Measurements from ENCODE around the gene PIEZO2.
"Not testable (repeated sequence)": the region's sequence is repeated elsewhere in the genome, so short reads cannot be mapped to it uniquely, and the experiment has no call there.

PIEZO2 gene

GRCh38 chr18:10953672-10954071 lies 195.7 kb downstream of the PIEZO2 start:
- DNase-seq = peak; percentile 41

- no peak for DNase-seq
Observed at GRCh38 chr18:10951631-10952544, 197.5 kb downstream of the PIEZO2 start.

GRCh38 chr18:10950876-10951630 lies 198.3 kb downstream of the PIEZO2 start:
- no peak for DNase-seq

- DNase-seq = no peak
Observed at GRCh38 chr18:10950080-10950875, 199.1 kb downstream of the PIEZO2 start.

DNA sequence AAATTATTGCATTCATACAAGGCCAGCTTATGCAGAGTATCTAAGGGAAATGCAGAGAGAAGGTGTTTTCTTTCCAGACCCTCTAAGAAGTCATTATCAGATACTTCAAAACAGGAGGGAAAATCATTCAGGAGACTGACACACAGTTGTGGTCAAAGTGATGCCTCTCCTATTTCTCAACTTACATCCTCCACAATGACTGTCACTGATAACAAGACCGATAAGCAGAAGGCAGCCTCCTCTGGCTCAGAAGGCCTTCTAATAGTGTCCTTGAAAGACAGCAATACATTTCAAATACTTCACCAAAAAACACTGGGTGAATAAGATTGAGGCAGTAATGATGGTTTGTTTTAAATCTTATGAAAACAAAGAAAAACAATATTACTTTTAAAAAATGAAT lies 199.7 kb downstream of the PIEZO2 start:
- no peak for DNase-seq

DNA sequence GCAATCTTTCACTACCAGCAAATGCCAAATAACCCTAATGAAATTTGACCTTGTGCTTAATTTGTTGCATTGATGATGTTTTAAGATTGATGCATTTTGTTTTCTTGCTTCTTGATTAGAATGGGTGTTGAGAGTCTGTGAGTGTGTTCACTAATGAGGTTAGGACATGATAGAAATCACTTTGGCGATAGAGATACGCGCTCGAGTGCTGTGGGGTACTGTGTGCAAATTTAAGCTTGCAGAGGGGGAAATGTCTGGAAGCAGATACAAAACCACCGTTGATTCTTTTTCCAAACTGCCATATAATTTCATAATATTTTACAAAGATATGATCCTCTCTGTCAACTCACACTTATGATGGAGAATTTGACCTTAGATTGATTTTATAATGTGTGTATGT lies 200.9 kb downstream of the PIEZO2 start:
- DNase-seq = no peak

DNA sequence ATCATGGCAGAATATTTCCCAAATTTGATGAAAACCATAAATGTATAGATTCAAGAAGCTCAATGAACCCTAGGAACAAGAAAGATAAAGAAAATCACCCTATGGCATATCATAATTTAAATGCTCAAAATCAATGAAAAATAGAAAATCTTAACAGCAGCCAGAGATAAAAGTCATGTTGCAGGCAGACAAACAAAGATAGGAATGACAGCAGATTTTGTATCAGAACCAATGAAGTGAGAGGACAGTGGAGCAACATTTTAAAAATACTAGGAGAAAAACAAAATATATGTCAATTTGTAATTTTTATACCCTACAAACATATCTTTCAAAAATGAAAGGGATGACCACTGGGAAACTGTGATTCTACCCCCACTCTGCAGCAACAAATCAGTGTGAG lies 203.3 kb downstream of the PIEZO2 start:
- no peak for DNase-seq

DNA sequence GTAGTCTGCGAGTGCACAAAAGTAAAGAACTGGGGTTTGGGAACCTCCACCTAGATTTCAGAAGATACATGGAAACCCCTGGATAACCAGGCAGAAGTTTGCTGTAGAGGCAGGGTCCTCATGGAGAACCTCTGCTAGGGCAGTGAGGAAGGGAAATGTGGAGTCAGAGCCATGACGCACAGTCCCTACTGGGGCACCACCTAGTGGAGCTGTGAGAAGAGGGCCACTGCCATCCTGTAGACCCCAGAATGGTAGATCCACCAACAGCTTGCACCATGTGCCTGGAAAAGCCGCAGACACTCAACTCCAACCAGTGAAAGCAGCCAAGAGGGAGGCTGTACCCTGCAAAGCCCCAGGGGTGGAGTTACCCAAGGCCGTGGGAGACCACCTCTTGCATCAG lies 206.4 kb downstream of the PIEZO2 start:
- DNase-seq = no peak

DNA sequence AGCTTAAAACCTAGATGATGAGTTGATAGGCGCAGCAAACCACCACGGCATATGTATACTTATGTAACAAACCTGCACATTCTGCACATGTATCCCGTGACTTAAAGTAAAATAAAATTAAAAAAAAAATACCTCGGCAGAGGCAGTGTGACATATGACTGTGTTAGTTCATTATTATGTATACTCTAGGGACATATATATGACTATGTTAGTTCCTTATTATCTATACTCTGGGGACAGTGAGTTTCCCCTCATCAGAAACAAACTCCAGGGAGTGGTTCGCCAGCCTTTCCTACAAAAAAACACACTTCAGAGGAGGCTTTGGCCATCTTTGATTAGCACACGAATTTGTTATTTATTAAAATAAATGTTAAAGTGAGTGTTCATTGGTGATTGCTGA lies 209.5 kb downstream of the PIEZO2 start:
- no peak for DNase-seq

DNA sequence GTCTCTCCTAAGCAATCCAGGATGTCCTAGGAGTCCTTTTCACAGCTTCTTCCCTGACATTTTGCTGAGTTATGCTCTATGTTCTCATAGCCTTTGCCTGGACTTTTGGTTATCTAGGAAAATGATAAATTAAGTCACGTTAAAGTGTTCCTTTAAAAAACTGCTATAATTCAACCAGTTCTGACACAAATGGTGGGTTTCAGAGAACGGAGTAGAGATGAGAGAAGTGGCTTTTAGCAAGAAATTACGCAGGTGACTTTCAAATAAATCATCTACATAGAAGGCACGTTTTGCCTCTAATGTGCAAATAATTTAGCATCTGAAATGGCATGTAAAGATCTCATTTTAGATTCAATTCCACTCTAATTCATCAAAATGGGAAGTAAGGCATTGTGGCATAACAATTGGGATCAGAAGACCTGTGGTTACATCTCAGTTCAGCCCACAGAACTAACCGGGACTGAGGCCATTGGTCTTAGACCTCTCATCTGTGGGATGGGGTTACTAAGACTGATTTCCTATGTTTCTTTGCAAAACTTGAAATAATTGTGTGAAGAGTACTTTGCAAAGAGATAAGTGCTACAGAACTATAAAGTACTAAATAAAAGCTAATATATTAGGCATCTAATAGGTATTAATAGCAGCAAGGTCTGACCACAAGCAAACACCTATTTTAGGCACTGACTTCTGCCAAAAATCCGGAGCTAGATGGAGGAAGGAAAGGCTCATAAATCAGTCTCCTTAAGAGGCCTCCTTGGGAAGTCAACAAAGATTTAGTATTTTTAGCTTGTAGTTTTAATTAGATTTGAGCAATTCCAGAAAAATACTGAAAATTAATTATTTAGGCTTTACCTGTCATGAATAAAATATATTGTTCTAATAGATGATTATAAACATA lies 211.4 kb downstream of the PIEZO2 start:
- no peak for DNase-seq

GRCh38 chr18:10936176-10937053 lies 213.0 kb downstream of the PIEZO2 start:
- peak; percentile 41 for DNase-seq

GRCh38 chr18:10935588-10935987 lies 213.8 kb downstream of the PIEZO2 start:
- no peak for DNase-seq

- DNase-seq = not testable (repeated sequence)
Observed at GRCh38 chr18:10933648-10934047, 215.7 kb downstream of the PIEZO2 start.

GRCh38 chr18:10930076-10930475 lies 219.3 kb downstream of the PIEZO2 start:
- DNase-seq = no peak

DNA sequence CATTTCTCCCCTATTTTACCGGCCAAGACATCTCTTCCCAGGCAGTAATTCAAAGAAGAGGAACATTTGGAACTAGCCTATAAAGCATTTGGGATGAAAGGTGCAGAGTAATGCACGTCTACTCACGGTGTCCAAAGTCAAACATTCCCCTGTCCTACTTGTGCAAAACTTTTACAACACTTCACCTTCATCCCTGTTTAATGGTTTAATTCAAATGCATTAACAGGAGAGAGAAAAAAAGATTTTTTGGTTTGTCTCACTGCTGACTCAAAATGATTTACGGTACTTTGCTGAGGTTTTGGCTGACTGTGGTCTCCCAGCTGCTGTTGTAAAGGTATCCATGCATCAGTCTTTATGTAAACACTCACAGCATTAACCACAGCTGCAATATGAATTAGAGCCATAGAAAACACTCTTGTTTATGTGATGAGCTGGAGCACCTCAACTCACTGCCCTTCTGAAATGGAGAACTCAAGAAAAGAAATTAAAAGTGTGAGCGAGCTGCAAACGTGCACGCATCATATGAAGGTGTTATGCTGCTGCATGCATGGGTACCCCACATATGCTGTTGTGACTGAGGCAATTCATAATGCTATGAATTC lies 220.5 kb downstream of the PIEZO2 start:
- DNase-seq = peak; percentile 74

DNA sequence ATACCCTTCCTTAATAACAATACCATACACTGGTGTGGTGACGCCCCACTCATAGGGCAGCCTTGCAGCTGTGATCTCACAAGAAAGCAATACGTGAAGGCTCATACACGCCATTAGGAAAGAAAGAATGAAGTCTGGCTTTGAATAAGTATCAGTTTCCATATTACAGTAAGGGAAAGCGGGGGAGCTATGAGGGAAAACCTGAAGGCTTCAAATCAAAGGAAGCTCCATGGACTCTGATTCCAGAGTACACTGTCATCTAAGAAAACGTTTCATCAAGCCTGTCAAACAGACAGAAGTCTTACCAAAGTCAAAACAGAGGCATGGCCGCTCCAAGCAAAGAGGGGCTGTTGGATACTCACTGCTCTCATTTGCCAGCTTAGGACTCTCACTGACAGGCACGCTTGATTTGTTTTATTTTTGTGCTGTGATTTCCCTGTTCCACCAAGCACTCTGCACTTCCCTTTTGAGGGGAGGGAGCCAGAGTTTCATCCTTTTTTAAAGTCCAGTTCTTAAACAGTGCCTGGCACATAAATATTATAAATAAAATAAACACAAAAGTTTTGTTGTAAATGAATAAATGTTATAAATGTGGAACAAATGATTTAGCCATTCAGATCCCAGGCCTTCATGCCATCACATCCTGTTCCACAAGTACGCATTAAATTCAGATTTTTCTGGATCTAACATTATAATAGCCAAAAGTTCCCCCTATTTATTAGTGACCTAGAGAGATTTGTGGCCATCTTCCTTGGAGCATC lies 221.2 kb downstream of the PIEZO2 start:
- DNase-seq = peak; percentile 51

GRCh38 chr18:10927286-10927992 lies 221.9 kb downstream of the PIEZO2 start:
- DNase-seq = peak; percentile 72

DNA sequence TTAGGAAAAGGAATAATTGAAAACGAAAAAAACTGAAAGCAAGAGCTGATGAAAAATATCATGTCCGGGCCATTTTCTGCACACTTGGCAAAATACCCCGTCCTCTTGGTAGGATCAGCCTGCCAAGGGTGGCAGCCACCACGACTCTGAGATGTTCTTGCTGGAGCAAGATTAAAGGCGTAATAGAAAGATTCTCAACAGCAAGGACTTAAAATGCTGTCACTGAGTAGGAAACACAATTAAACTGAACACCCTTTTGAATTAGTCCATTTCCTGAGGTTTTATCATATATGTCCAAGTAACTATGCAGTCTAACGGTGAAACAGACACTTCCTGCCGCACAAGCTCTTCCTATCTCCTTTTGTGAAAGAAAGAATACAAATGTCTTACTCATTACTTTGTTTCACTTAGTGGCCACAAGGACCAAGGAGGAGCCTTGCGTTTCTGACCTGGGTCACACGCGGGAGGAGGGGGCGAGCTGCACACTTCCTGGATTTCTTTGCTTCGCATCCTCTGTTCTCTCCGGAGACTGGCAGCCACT lies 222.7 kb downstream of the PIEZO2 start:
- DNase-seq = peak; percentile 70

DNA sequence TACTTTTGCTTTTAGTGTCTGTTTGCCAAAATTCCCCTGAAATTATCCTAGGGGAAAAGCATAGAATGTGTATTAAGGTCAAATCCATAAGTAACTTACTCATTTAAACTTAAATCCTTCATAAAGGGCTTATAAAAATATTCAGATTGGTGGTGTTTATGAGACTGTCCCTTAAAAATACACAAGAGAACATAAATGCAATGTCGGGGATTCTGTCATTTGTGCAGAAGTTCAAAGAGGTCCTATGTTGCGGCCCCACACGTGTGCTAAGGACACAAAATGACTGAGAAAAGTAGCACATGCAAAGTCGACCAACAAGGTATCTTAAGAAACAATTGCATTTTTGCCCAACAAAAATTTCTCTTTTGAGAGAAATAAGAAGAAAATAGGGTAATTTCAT lies 225.1 kb downstream of the PIEZO2 start:
- DNase-seq = no peak

Data from right hindlimb (tissue), 1 donor.